Frontal cortex (tissue), 4 donors: ENCODE results near the gene LEP. TPM values are rescaled to one million over a fixed set of nuclear protein-coding genes. Genes with fewer than 3 reads are reported as not detected.

ENCODE experiments used
- DNase-seq, 2 donors: peaks; one replicate each; pipeline ENCODE4 v3.0.0; 2012; ENCODE audit warnings: low spot score in 2 of 2
- FAIRE-seq: peaks from 2 replicates; lab custom pipeline; 2012; peaks lifted over from hg19 to GRCh38; lab: Jason Lieb, UNC
- total RNA-seq: library from RNA; depleted of rRNA; stranded (reverse); fragments of >200 nt; gene quantifications from one replicate; pipeline ENCODE4 v1.2.3, GENCODE V29; 2014
- donor health status: control.
- donor health status: control.
- donor health status: control.

The LEP gene
- not detected for total RNA-seq

DNA sequence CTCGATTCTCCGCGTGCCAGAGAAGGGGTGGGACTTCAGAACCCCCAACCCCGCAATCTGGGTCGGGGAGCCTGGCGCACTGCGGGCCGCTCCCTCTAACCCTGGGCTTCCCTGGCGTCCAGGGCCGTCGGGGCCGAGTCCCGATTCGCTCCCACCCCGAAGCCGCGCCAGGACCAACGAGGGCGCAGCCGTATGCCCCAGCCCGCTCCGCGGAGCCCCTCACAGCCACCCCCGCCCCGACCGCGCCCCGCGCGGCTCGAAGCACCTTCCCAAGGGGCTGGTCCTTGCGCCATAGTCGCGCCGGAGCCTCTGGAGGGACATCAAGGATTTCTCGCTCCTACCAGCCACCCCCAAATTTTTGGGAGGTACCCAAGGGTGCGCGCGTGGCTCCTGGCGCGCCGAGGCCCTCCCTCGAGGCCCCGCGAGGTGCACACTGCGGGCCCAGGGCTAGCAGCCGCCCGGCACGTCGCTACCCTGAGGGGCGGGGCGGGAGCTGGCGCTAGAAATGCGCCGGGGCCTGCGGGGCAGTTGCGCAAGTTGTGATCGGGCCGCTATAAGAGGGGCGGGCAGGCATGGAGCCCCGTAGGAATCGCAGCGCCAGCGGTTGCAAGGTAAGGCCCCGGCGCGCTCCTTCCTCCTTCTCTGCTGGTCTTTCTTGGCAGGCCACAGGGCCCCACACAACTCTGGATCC is at the start of gene LEP:
Gene LEP (plus strand): TSS at position 583 of the 691 bp plus-strand sequence. CDS start 10,741 bp downstream, outside the sequence.
- DNase-seq, result no peak
- FAIRE-seq, result no peak

DNA sequence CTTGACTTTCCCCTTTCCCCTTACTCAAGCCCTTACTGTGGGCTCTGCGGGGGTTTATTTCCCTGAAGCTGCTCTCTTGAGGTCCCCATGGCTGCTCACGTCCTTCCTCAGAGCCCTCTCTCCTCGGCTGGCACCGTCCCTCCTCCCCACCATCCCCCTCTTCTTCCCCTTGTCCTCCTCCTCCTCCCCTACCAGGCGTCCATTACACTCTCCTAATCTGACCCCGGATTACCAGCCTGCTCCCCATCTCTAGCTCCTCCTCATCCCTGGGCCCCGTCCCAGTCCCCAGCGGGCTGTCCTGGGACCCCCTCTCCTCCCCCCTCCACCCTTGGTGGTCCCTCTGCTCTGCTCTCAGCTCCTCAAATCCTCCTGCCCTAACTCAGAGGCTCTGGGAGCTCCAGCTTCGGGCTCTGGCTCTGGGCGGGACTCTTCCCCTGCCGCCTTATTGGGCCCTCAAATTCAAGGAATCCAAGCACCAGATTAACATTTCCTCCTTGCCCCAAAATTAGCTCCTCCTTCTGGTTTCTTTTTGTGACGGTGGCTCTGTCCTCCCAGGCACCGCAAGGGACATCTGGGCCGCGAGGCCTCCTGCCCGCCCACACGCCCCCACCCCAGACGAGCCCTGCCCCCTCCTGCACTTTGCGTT is 48.5 kb upstream of the LEP start:
- no peak for FAIRE-seq
- no peak for DNase-seq

- FAIRE-seq (no peak), DNase-seq (no peak)
Observed at GRCh38 chr7:128194533-128195282, 46.4 kb upstream of the LEP start.

DNA sequence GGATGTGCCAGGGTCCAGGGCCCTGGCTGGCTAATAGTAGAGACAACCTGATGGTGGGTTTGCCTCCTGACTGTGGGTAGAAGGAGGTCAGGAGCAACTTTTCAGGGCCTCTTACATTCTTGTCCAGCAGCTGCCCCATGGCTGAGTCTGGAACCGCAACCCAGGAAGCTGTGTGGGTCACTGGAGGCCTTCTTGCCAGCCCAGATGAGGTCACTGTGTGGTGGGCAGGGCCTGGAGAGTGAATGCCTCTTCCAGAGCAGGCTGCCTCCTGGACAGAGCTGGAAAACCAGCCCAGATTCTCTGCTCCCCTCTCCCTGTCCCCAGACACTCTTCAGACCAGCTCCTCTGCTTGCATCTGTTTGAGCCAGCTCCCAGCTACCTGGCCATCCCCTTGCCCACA is 43.5 kb upstream of the LEP start:
- DNase-seq (no peak), FAIRE-seq (no peak)

DNA sequence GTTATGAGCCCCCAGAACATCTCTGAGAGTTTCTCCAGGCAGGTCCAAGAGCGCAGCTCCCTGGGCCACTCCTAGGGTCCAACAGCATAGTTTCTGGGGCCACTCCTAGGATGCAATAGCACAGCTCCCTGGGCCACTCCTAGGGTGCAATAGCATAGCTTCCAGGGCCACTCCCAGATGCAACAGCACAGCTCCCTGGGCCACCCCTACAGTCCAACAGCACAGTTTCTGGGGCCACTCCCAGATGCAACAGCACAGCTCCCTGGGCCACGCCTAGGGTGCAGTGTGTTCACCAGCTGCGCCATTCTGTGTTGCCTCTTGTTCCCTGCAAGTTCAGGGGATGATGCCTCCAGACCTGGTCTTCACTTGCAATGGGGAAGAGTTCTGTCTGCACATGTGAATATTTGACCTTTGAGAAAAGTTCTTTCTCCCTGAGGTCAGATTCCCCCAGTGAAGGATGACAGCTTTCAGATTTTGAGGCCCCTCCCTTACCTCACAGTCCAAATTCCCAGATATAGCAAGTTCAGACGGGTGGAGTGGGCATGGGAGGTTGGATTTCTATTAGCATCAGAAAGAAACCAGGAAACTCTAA is 43.0 kb upstream of the LEP start:
- no peak for DNase-seq
- no peak for FAIRE-seq

DNA sequence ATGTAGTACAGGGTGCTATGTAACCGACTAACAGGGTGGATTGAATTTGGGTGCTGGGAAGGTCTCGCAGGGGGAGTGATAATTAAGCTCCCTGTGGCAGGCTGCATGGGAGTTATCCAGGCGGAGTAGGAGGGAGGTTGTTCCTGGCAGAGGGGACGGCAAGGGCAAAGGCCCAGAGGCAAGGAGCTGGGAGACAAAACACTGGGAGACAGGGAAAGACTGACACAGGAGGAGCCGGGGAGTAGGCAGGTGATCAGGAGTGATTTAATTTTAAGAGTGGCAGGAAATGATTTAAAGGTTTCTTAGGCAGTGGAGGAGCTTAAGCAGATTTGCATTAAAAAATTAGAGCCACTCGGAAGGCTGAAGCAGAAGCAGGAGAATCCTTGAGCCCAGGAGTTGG is 40.7 kb upstream of the LEP start:
- no peak for DNase-seq
- no peak for FAIRE-seq

DNA sequence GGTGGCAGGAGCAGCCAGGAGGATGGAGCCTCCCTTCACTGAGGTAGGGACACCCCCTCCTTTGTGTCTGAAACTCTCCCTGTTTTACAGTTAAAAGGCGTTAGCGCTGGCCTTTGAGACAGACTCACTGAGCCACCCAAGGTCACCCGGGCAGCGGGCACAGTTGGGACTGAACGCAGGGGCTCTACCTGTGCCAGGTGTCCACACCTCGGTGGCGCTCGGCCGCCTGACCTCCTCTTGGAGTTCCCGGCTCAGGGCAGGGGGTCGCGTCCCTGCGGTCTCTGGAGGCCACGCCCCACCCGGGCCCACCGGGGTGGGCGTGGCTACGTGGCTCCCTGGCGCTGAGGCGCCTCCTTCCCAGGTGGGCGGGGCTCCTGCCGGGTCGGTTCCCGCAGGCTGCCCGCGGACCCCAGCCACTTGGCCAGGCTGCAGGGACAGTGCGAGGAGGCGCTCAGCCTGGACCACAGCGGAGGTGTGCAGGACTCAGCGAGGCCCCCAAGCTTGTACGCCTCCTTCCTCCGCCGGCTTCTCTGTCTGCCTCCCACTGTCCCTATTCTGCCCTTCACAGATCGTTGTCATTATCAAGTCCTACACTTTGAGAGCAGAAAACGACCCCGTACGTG is 39.9 kb upstream of the LEP start:
- no peak for DNase-seq
- no peak for FAIRE-seq

DNA sequence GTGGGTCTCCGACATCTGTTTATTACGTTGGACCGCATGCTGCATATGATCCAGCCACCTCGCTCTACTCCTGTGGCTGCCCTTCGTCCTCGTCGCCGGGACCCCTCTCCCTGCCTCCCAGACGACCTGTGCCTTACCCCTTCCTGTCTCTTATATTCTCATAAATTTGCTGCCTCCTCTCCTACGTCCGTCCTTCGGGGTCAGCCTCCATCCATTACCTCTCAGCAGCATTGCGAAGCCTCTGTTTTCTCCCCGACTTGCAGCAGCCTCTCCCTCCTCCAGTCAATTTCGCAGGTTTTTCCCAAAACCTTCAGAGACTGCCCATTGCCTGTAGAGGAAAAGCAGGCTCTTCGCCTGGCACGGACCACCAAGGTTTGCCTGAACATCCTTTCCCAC is 39.4 kb upstream of the LEP start:
- no peak for DNase-seq
- FAIRE-seq, result no peak

DNA sequence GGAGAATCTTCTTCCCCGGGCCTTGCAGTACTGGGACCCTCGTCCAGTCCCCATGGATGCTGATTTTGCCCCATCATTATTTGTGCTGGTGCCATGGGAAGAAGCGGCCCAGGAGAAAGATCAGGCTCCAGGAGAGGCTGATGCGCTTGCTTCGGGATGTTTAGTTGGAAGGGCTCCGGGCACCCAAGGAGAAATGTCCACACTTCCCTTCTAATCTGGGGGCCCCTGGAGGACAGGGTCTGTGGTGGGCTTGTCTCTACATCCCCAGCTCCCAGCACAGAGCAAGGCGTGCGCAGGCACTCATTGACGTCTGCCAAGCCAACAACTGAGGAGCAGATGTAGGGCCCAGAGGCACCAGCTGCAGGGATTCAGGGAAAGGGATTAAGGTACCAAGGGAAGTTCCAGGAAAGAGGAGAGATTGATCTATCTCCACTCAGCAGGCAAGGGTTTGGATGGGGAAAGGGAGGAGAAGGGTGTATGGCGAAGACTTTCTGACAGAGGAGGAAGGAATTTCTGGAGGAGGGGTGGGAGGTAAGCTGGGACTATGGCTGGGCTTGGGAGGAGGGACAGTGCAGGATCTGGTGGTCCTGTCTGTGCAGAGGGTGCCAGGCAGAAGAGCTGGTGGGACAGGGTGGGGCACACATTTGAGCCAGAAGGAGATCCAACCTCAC is 38.7 kb upstream of the LEP start:
- no peak for FAIRE-seq
- DNase-seq, result no peak

DNA sequence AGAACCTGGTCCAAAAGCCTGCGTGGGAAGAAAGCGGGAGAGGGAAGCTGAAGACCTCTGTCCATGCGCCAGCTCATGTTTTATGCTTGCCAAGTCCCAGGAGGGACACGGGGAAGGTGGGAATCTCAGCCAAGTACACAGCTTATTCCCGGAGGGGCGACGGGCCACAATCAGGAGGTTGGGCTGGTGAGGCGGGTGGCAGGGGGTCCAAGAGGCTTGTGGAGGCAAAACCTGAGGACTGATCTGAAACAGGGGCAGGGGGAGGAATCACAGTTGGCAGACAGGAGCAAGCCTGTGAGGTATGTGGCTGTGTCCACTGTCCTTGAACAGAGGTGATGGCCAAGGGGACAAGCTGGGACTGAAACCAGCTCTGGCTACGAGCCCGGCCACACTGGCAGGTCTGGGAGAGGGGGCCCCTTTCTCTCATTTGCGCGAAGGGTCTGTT is 38.0 kb upstream of the LEP start:
- no peak for DNase-seq

DNA sequence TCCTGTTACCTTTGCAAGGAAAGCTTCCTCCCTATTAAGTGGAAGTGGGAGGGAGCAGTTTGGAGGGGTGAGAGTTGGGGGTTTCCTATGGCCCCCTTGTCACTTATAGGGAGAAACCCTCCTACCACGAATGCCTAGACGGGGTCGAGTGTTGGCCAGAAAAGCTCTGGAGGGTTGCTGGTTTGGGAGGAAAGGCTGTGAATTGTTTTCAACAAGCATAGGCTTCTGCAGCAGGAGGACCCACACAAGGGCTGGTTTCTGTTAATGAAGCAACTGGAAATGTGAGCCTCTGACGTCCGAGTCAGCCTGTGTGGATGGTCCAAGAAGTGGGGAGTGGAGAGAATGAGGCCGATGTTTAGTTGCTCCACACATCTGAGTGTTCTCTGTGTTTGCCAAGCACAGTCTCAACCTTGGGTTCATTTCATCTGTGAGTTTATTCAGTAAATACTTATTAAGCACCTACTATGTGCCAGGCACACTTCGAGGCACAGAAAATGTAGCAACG is 37.3 kb upstream of the LEP start:
- FAIRE-seq (no peak), DNase-seq (no peak)

More for the DNA sequence above, 38.0 kb upstream of the LEP start:
- FAIRE-seq, result no peak

DNA sequence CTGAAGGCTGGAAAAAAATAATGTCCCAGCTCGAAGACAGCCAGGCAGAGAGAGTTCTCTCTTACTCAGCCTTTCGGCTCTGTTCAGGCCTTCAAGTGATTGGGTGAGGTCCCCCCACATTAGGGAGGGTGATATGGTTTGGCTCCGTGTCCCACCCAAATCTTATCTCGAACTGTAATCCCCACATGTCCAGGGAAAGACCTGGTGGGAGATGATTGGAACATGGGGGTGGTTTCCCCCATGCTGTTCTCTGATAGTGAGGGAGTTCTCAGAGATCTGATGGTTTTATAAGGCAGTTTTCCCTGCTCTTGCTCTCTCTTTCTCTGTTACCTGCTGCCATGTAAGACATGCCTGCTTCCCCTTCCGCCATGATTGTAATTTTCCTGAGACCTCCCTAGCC is 36.6 kb upstream of the LEP start:
- DNase-seq, result no peak
- no peak for FAIRE-seq

DNA sequence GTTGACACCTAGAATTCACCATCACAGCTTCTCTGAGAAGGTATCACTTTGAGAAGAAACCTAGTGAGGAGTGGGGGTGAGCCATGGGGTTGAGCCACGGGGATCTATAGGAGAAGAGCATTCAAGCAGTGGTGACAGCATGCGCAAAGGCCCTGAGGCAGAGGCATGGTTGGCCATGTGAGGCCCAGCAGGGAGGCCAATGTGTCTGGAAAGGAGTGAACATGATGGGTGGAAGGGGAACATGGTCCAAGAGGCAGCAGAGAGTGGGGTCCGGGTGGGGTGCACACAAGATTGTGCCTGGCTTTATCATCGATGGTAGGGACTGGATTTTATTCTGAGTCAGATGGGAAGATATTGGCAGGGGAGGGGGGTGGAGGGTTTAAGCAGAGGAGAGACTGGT is 36.0 kb upstream of the LEP start:
- FAIRE-seq (no peak), DNase-seq (no peak)

DNA sequence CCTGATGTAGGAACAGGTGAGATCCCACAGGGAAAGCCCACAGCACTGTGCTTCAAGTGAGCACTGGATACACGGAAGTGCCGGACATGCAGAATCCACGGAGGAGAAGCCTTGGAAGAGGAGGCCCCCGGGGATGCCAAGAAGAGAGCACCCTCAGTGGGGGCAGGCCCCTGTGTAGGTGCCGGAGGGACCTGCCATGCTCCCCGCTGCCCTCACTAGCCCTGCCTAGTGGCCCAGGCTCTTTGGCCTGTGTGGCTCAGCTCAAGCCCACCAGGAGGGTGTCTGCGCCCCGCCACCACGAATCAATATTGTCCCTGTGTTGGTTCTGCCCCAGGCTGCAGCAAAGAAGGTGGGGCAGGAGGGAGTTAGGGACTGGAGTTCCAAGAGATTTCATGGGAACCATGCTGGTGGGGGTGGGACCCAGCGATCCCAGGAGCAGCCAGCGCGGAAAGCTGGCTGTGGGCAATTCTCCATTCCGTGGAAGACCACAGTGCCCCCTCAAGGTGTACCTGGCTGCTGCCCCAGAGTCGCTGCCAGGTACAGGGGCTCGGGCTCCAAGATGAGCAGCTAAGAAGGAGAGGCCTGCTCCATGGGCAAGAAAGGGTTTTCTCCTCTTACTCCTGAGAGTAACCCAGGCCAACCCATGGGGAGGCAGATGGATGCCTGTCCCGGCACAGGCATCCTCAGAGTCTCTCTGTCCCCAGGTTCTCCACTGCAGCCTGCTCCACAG is 34.9 kb upstream of the LEP start:
- DNase-seq (no peak), FAIRE-seq (no peak)

DNA sequence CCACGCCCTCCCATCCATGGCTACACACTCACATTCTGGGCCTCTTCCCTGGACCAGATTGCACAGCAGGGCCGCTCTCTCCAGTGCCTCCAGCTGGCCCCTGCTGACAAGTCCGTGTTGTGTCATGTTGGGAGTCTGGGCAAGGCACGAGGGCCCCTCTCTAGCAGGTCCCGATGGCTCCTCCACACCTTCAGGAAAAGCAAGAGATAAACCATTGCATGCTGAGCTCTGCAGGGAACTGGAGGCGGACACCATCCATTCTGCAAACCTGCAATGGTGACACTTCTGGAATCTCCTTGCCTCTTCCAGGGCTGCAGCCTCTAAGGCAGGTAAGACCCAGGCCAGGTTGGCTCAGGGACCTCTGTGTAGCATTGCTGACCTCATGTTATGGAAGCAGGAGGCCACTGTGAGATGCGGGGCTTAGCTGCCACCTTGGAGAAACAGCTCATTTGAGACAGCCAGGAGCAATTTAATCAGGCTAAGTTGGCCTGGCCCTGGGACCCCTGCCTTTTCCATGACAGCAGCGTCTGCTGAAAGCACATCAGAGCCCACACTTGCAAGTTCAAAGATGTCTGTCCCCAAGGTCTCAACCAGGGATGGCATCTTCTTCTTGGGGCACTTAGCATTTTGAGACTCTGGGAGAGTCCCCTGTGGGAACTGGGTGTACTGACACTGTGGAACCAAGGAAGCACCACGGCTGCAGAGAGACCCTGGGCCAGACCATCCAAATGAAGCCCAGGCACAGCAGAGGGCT is 34.2 kb upstream of the LEP start:
- no peak for DNase-seq
- no peak for FAIRE-seq

DNA sequence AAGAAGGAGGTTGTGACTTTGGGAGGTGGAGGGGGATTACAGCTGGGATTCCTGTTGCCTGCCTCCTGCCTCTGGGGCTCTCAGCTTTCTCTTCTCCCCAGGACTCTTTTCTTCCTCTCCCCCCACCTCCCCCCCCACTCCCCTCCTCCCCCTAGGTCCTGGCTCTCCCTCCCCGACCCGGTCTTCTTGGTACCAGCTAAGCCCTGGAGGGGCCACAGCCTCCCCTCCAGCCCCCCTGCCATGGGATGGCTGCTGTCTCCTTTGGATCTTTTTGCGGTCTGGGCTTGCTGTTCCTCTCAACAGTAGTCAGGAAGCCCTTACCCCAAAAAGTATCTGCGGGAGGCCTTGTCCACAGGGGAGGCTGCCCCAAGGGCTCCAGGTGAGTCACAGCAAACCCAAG is 33.5 kb upstream of the LEP start:
- DNase-seq (no peak), FAIRE-seq (no peak)

GRCh38 chr7:128209229-128210035 is 31.6 kb upstream of the LEP start:
- peak; percentile 72 to 83 for DNase-seq
- no peak for FAIRE-seq

DNA sequence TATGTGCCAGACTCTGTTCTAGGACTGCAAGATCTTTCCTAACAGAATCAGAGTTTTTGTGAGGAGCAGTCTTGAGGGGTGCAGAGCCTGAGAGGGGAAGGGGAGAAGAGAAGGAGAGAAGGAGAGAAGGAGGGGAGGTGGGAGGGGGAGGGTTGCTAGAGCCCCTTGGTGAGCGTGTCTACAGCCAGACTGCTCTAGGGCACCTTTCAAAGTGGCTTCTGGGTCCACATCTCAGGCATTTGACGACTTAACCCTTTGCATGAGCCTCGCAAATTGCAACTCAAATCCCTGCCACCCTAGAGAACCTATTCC is 31.1 kb upstream of the LEP start:
- no peak for FAIRE-seq
- DNase-seq, result no peak
